ENCODE data around the gene SMIM35.

Gene SMIM35

GRCh38 chr11:118052581-118053206 is 34.1 kb downstream of the SMIM35 start:
- H3K4me3 ChIP-seq (ENCODE audit: low read length), result no peak overlapping the region
- H3K9me3 ChIP-seq (ENCODE audit: control insufficient read depth, low read length), result no peaks in the 10 kb centered on the region
- no peak overlapping the region for H3K9ac ChIP-seq (ENCODE audit: low read length)
- H3K36me3 ChIP-seq (ENCODE audit: control insufficient read depth, insufficient read depth, low read length, severe bottlenecking), result no peaks in the 10 kb centered on the region
- no peak for DNase-seq (ENCODE audit: low read depth)
- peaks cover 36% of the 10 kb centered on the region for H3K27me3 ChIP-seq (replicated peaks; ENCODE audit: control insufficient read depth, insufficient read depth, low read length)
- H3K4me1 ChIP-seq (ENCODE audit: control insufficient read depth, insufficient read depth, low read length), result no peaks in the 10 kb centered on the region

DNA sequence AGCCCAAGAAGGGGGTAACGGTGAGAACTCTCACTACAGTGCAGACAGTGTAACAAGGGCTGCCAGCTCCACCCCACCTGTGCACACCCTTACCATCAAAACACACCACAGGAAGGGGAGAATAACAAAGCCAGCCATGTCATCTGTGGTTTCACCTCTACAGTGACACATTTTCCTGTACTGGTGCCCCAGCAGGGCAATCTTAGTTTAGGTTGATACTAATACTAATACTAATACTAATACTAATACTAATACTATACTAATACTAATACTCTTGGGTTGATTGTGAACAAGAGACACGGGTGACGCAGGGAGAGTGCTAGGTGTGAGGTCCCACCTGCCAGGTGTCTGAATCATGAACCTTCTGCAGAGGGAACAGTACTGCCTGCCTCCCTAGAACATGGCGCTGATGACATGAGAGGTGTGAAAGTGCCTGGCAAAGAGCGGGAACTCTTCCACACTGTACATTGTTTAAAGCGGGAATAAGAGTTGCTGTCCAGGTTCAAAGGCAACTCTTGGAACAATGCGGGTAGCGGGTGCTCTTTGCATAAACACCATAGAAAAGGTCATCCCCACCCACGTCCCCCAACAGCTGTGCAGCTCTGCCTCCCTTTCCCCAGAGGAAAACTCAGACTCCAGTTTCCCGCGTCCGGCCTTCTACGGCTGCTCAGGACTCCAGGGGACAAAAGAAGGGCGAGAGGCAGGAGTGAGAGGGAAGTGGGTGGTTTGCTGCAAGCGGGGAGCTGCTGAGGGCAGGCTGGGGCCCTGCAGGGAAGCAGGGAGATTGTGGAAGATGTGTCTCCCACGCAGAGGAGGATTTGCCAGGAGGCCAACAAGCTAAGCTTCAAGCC is 34.9 kb downstream of the SMIM35 start:
- no peak overlapping the region for H3K4me3 ChIP-seq (ENCODE audit: low read length)

GRCh38 chr11:118051136-118051610 is 35.6 kb downstream of the SMIM35 start:
- Histone ChIP-seq H3K9ac (ENCODE audit: low read length) (no peak overlapping the region), H3K27me3 (replicated peaks; ENCODE audit: control insufficient read depth, insufficient read depth, low read length) (peaks cover 37% of the 10 kb centered on the region), H3K9me3 (ENCODE audit: control insufficient read depth, low read length) (no peaks in the 10 kb centered on the region), H3K4me3 (ENCODE audit: low read length) (no peak overlapping the region), H3K4me1 (ENCODE audit: control insufficient read depth, insufficient read depth, low read length) (no peaks in the 10 kb centered on the region), H3K36me3 (ENCODE audit: control insufficient read depth, insufficient read depth, low read length, severe bottlenecking) (no peaks in the 10 kb centered on the region)
- no peak for DNase-seq (ENCODE audit: low read depth)

More for the DNA sequence above, 34.9 kb downstream of the SMIM35 start:
- no peak overlapping the region for H3K9ac ChIP-seq (ENCODE audit: low read length)
- no peaks in the 10 kb centered on the region for H3K9me3 ChIP-seq (ENCODE audit: control insufficient read depth, low read length)
- DNase-seq (ENCODE audit: low read depth), result no peak
- peaks cover 36% of the 10 kb centered on the region for H3K27me3 ChIP-seq (replicated peaks; ENCODE audit: control insufficient read depth, insufficient read depth, low read length)
- H3K36me3 ChIP-seq (ENCODE audit: control insufficient read depth, insufficient read depth, low read length, severe bottlenecking), result no peaks in the 10 kb centered on the region
- no peaks in the 10 kb centered on the region for H3K4me1 ChIP-seq (ENCODE audit: control insufficient read depth, insufficient read depth, low read length)

DNA sequence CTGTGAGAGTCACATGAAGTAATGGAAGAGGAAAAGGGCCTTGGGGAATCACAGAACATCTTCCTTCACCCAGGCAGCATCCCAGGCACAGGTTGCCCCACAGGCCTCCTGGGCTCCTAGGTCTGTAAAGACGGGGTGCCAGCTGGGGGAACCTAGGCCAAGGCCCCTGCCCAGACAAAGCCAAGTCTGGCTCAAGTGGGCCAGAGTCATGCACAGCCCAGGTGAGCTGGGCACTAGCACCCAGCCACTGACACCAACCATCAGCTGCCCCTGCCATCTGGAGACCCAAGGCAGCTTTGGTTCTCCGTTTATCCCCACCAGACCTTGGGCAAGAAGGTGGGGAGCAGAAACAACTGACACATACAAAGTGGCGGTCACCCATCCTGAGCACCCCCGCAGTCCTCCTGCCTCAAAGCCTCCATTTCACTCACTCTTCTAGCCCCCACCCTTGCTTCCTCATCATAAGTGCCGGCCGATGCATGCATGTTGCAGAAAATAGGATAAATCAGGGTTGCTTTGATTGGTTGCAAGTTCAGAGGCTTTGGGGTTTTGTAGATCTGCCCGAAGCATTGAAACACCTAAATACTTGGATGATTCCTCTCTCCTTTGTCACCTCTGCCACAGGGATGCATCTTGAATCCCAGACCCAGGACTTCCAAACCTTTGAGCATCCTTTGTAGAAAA is 36.4 kb downstream of the SMIM35 start:
- Histone ChIP-seq H3K27me3 (replicated peaks; ENCODE audit: control insufficient read depth, insufficient read depth, low read length) (peaks cover 34% of the 10 kb centered on the region), H3K4me1 (ENCODE audit: control insufficient read depth, insufficient read depth, low read length) (peaks cover 6% of the 10 kb centered on the region), H3K9me3 (ENCODE audit: control insufficient read depth, low read length) (no peaks in the 10 kb centered on the region), H3K9ac (ENCODE audit: low read length) (no peak overlapping the region), H3K4me3 (ENCODE audit: low read length) (no peak overlapping the region), H3K36me3 (ENCODE audit: control insufficient read depth, insufficient read depth, low read length, severe bottlenecking) (no peaks in the 10 kb centered on the region)
- DNase-seq (ENCODE audit: low read depth), result no peak

GRCh38 chr11:118049771-118050170 is 37.0 kb downstream of the SMIM35 start:
- no peak for DNase-seq (ENCODE audit: low read depth)
- H3K36me3 ChIP-seq (ENCODE audit: control insufficient read depth, insufficient read depth, low read length, severe bottlenecking), result no peaks in the 10 kb centered on the region
- H3K27me3 ChIP-seq (replicated peaks; ENCODE audit: control insufficient read depth, insufficient read depth, low read length), result peaks cover 39% of the 10 kb centered on the region
- H3K4me3 ChIP-seq (ENCODE audit: low read length), result no peak overlapping the region
- no peaks in the 10 kb centered on the region for H3K9me3 ChIP-seq (ENCODE audit: control insufficient read depth, low read length)
- H3K9ac ChIP-seq (ENCODE audit: low read length), result no peak overlapping the region
- peaks cover 10% of the 10 kb centered on the region for H3K4me1 ChIP-seq (ENCODE audit: control insufficient read depth, insufficient read depth, low read length)

DNA sequence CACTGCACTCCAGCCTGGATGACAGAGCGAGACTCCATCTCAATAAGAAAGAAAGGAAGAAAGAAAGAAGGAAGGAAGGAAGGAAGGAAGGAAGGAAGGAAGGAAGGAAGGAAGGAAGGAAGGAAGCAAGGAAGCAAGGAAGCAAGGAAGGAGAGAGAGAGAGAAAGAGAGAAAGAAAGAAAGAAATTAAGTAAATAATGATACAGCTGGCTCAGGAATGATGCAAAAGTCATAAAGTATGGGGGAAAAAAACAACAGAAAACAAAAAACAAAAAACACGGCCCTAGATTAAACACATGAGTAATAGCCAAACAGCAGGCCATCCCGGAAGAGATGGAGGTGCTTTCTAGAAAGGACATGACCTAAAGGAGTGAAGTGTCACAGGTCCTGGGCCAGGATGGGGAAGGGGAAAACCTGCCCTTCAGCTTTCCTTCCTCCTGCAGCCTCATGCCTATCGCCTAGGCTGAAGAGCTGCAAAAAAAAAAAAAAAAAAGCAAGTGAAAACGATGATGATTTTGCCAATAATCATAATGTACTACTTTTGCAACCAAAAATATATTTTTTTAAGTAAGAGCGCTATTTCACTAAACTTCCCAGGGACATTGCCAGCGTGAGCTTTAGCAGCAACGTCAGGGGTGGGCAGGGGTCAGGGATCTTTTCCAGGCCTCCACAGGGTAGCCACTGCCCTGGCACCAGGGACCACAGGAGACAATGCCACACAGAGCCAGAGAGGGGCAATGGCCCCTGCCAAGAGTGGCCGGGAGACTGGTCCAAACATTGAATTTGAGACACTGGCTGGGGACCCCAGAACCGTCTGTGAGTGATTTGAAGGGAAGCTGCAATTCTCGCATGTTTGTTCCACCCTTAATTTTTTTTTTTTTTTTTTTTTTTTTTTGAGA is 38.0 kb downstream of the SMIM35 start:
- Histone ChIP-seq H3K36me3 (ENCODE audit: control insufficient read depth, insufficient read depth, low read length, severe bottlenecking) (no peaks in the 10 kb centered on the region), H3K9ac (ENCODE audit: low read length) (no peak overlapping the region), H3K9me3 (ENCODE audit: control insufficient read depth, low read length) (no peaks in the 10 kb centered on the region), H3K4me3 (ENCODE audit: low read length) (no peak overlapping the region), H3K4me1 (ENCODE audit: control insufficient read depth, insufficient read depth, low read length) (peaks cover 10% of the 10 kb centered on the region), H3K27me3 (replicated peaks; ENCODE audit: control insufficient read depth, insufficient read depth, low read length) (peaks cover 39% of the 10 kb centered on the region)
- DNase-seq (ENCODE audit: low read depth), result no peak

DNA sequence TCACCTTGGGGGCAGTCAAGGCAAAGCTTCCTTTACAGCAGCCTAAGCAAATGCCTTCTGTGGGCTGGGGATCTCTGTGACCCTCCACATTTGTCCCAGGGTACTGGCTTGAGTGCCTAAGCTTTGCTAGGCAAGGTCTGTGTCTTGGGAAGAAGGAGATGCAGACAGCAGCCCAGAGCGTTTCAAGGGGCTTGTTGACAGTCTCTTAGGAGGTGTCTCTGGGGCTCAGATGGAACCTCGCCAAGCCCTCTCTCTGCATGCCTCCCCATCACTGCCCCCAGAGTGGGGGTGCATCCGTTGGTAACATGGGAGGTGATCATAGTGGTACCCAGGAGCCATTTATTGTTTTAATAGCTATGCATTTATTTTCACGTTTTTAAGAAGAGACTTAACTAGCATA is 39.0 kb downstream of the SMIM35 start:
- Histone ChIP-seq H3K36me3 (ENCODE audit: control insufficient read depth, insufficient read depth, low read length, severe bottlenecking) (no peaks in the 10 kb centered on the region), H3K4me1 (ENCODE audit: control insufficient read depth, insufficient read depth, low read length) (peaks cover 10% of the 10 kb centered on the region), H3K9me3 (ENCODE audit: control insufficient read depth, low read length) (no peaks in the 10 kb centered on the region), H3K9ac (ENCODE audit: low read length) (no peak overlapping the region), H3K4me3 (ENCODE audit: low read length) (no peak overlapping the region), H3K27me3 (replicated peaks; ENCODE audit: control insufficient read depth, insufficient read depth, low read length) (peaks cover 42% of the 10 kb centered on the region)
- DNase-seq (ENCODE audit: low read depth), result no peak

DNA sequence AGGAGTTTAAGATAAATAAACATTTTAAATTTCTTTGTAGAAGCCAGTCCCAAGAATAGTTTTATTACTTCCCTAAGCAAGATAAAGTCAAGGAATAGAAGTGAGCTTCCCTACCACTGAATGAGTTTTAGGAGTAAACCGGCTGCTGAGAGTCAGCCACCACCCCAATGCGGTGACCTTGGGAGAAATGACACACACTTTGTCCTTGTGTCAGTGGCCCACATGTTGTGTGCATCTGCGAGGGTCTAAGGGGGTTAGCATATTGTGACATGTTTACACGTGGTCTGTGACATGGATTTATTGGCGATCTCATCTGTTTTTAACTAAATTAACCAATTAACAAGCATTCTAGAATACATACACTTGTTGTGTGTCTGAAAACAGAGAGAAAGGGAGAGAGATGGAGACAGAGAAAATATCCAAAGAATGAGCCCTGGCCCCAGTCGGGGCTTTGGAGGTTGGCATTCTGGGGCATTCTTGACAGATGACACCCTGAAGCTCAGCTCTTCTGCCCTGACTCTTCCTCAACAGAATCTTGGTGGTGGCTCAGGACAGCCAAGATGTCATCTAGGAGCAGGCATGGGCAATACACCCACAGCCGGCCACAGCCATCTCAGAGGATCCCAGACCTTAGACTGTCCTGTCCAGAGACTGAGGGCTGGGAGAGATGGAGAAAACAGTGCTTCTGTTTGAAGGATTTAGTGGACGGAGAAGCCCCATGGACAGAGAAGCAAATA is 39.6 kb downstream of the SMIM35 start:
- H3K27me3 ChIP-seq (replicated peaks; ENCODE audit: control insufficient read depth, insufficient read depth, low read length), result peaks cover 42% of the 10 kb centered on the region
- no peaks in the 10 kb centered on the region for H3K9me3 ChIP-seq (ENCODE audit: control insufficient read depth, low read length)
- no peaks in the 10 kb centered on the region for H3K36me3 ChIP-seq (ENCODE audit: control insufficient read depth, insufficient read depth, low read length, severe bottlenecking)
- H3K4me3 ChIP-seq (ENCODE audit: low read length), result no peak overlapping the region
- no peak overlapping the region for H3K9ac ChIP-seq (ENCODE audit: low read length)
- peaks cover 10% of the 10 kb centered on the region for H3K4me1 ChIP-seq (ENCODE audit: control insufficient read depth, insufficient read depth, low read length)
- no peak for DNase-seq (ENCODE audit: low read depth)

DNA sequence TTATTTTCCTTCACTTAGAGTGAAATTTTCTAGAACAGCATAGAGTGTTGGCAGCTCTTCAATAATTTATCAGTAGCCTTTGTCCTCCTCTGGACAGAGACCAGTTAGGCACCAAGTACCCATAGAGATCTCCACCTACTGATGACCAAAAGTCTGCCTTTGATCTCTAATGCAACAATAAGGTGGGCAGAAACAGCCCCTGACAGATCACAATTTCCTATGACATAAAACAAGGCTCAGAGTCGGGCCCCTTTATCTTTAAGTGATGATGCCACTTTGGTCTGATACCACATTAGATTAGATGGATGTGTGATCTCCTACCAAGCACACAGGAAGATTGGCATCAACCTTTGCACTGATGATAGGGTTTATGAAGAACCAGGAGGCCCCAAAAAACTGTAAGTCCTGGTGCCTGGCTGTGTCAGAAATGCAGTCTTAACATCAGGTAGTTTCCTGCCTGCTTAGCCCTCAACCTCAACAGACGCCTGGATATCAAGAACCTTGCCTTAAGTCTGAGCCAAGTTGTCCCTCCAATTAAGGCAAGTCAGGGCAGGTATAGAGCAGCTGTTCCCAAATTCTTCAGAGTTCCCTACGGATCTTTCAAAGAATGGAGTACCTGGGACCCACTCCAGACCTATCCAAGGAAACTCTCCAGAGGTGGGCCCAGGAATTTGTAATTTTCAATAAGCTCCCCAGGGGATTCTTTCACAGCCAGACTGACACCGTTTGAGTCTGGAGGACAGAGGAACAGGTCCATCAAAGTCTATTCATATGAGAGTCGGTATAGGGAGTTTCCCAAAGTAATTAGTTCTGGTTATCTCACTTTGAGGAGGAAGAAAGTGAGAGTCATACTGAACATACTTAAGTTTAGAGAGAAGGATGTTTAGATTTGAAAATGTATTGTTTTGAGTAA is 40.5 kb downstream of the SMIM35 start:
- Histone ChIP-seq H3K9ac (ENCODE audit: low read length) (no peak overlapping the region), H3K36me3 (ENCODE audit: control insufficient read depth, insufficient read depth, low read length, severe bottlenecking) (no peaks in the 10 kb centered on the region), H3K4me3 (ENCODE audit: low read length) (no peak overlapping the region), H3K9me3 (ENCODE audit: control insufficient read depth, low read length) (no peaks in the 10 kb centered on the region), H3K27me3 (replicated peaks; ENCODE audit: control insufficient read depth, insufficient read depth, low read length) (peaks cover 42% of the 10 kb centered on the region), H3K4me1 (ENCODE audit: control insufficient read depth, insufficient read depth, low read length) (peaks cover 10% of the 10 kb centered on the region)
- no peak for DNase-seq (ENCODE audit: low read depth)
